ENCODE measurements around the gene PRKN.
"Not testable (repeated sequence)": the region's sequence is repeated elsewhere in the genome, so short reads cannot be mapped to it uniquely, and the experiment has no call there.

The PRKN gene

GRCh38 chr6:161918109-161918531, 809.4 kb downstream of the PRKN start:
- DNase-seq (ENCODE audit: low read depth, low spot score), result peak; percentile 60

- peak; percentile 62 for DNase-seq (ENCODE audit: low read depth, low spot score)
These were observed 809.9 kb downstream of the PRKN start for GRCh38 chr6:161917645-161918044.

- DNase-seq (ENCODE audit: low read depth, low spot score), result no peak
These were observed 812.1 kb downstream of the PRKN start for GRCh38 chr6:161915456-161915964.

GRCh38 chr6:161908872-161909271, 818.7 kb downstream of the PRKN start:
- DNase-seq (ENCODE audit: low read depth, low spot score), result peak; percentile 58

- no peak for DNase-seq (ENCODE audit: low read depth, low spot score)
These were observed 821.0 kb downstream of the PRKN start for GRCh38 chr6:161906571-161906970.

- no peak for DNase-seq (ENCODE audit: low read depth, low spot score)
These were observed 823.9 kb downstream of the PRKN start for GRCh38 chr6:161903584-161904212.

- DNase-seq (ENCODE audit: low read depth, low spot score), result no peak
These were observed 825.7 kb downstream of the PRKN start for GRCh38 chr6:161901740-161902426.

GRCh38 chr6:161894436-161894835, 833.1 kb downstream of the PRKN start:
- no peak for DNase-seq (ENCODE audit: low read depth, low spot score)

- DNase-seq (ENCODE audit: low read depth, low spot score), result peak; percentile 18
These were observed 836.0 kb downstream of the PRKN start for GRCh38 chr6:161891542-161891941.

- DNase-seq (ENCODE audit: low read depth, low spot score), result peak; percentile 13
These were observed 836.7 kb downstream of the PRKN start for GRCh38 chr6:161890832-161891297.

GRCh38 chr6:161890133-161890831, 837.3 kb downstream of the PRKN start:
- DNase-seq (ENCODE audit: low read depth, low spot score), result peak; percentile 55

GRCh38 chr6:161889324-161889723, 838.2 kb downstream of the PRKN start:
- no peak for DNase-seq (ENCODE audit: low read depth, low spot score)

- DNase-seq (ENCODE audit: low read depth, low spot score), result not testable (repeated sequence)
These were observed 841.0 kb downstream of the PRKN start for GRCh38 chr6:161886545-161886944.

GRCh38 chr6:161884782-161885181, 842.8 kb downstream of the PRKN start:
- DNase-seq (ENCODE audit: low read depth, low spot score), result no peak

- DNase-seq (ENCODE audit: low read depth, low spot score), result no peak
These were observed 845.3 kb downstream of the PRKN start for GRCh38 chr6:161882196-161882765.

GRCh38 chr6:161880056-161880455, 847.5 kb downstream of the PRKN start:
- DNase-seq (ENCODE audit: low read depth, low spot score), result no peak

- DNase-seq (ENCODE audit: low read depth, low spot score), result no peak
These were observed 851.3 kb downstream of the PRKN start for GRCh38 chr6:161876231-161876630.

- DNase-seq (ENCODE audit: low read depth, low spot score), result no peak
These were observed 857.2 kb downstream of the PRKN start for GRCh38 chr6:161870236-161870901.

- no peak for DNase-seq (ENCODE audit: low read depth, low spot score)
These were observed 858.1 kb downstream of the PRKN start for GRCh38 chr6:161869491-161869890.

GRCh38 chr6:161866570-161866969, 861.0 kb downstream of the PRKN start:
- DNase-seq (ENCODE audit: low read depth, low spot score), result no peak

GRCh38 chr6:161861061-161861460, 866.5 kb downstream of the PRKN start:
- DNase-seq (ENCODE audit: low read depth, low spot score), result not testable (repeated sequence)
